ENCODE results near the gene UBE2U.
A peak's percentile ranks its signal among the peaks of the same experiment; 100 is the strongest.

Gene UBE2U

GRCh38 chr1:64171797-64172281 lies 31.6 kb upstream of the UBE2U start:
- Histone ChIP-seq H3K9me3 (ENCODE audit: severe bottlenecking) (no peaks in the 10 kb centered on the region), H3K36me3 (ENCODE audit: low read depth) (no peaks in the 10 kb centered on the region), H3K27ac (ENCODE audit: poor library complexity, severe bottlenecking) (peak overlapping the region; percentile 22), H3K4me3 (ENCODE audit: severe bottlenecking) (no peak overlapping the region), H3K4me1 (ENCODE audit: insufficient read depth, poor library complexity, severe bottlenecking) (peaks cover 17% of the 10 kb centered on the region), H3K27me3 (ENCODE audit: insufficient read depth, poor library complexity, severe bottlenecking) (no peaks in the 10 kb centered on the region)
- no peak for TF ChIP-seq CTCF (IDR thresholded peaks at IDR 0.05; ENCODE audit: poor library complexity, severe bottlenecking)
- ATAC-seq (ENCODE audit: low read depth) (peak; percentile 72), DNase-seq (ENCODE audit: low spot score) (no peak)

- H3K9me3 ChIP-seq (ENCODE audit: severe bottlenecking) = no peaks in the 10 kb centered on the region
- H3K36me3 ChIP-seq (ENCODE audit: low read depth) = no peaks in the 10 kb centered on the region
- H3K27ac ChIP-seq (ENCODE audit: poor library complexity, severe bottlenecking) = peak overlapping the region; percentile 22
- DNase-seq (ENCODE audit: low spot score) = no peak
- H3K4me3 ChIP-seq (ENCODE audit: severe bottlenecking) = no peak overlapping the region
- peaks cover 17% of the 10 kb centered on the region for H3K4me1 ChIP-seq (ENCODE audit: insufficient read depth, poor library complexity, severe bottlenecking)
- no peaks in the 10 kb centered on the region for H3K27me3 ChIP-seq (ENCODE audit: insufficient read depth, poor library complexity, severe bottlenecking)
- peak; percentile 44; the same call in 2 of the 3 replicates for ATAC-seq (ENCODE audit: low read depth)
- no peak for TF ChIP-seq CTCF (IDR thresholded peaks at IDR 0.05; ENCODE audit: poor library complexity, severe bottlenecking)
Measured at GRCh38 chr1:64172458-64172983, 30.9 kb upstream of the UBE2U start.

- TF ChIP-seq CTCF (IDR thresholded peaks at IDR 0.05; ENCODE audit: poor library complexity, severe bottlenecking) = no peak
- no peaks in the 10 kb centered on the region for H3K36me3 ChIP-seq (ENCODE audit: low read depth)
- no peak overlapping the region for H3K4me3 ChIP-seq (ENCODE audit: severe bottlenecking)
- H3K9me3 ChIP-seq (ENCODE audit: severe bottlenecking) = no peaks in the 10 kb centered on the region
- no peak overlapping the region for H3K27ac ChIP-seq (ENCODE audit: poor library complexity, severe bottlenecking)
- DNase-seq (ENCODE audit: low spot score) (no peak), ATAC-seq (ENCODE audit: low read depth) (no peak)
- no peaks in the 10 kb centered on the region for H3K27me3 ChIP-seq (ENCODE audit: insufficient read depth, poor library complexity, severe bottlenecking)
- peaks cover 17% of the 10 kb centered on the region for H3K4me1 ChIP-seq (ENCODE audit: insufficient read depth, poor library complexity, severe bottlenecking)
Measured at GRCh38 chr1:64173336-64173940, 30.0 kb upstream of the UBE2U start.

- TF ChIP-seq CTCF (IDR thresholded peaks at IDR 0.05; ENCODE audit: poor library complexity, severe bottlenecking) = no peak
- no peak for ATAC-seq (ENCODE audit: low read depth)
- no peak for DNase-seq (ENCODE audit: low spot score)
- H3K4me3 ChIP-seq (ENCODE audit: severe bottlenecking) = no peak overlapping the region
- H3K4me1 ChIP-seq (ENCODE audit: insufficient read depth, poor library complexity, severe bottlenecking) = peaks cover 17% of the 10 kb centered on the region
- no peaks in the 10 kb centered on the region for H3K36me3 ChIP-seq (ENCODE audit: low read depth)
- no peaks in the 10 kb centered on the region for H3K9me3 ChIP-seq (ENCODE audit: severe bottlenecking)
- H3K27me3 ChIP-seq (ENCODE audit: insufficient read depth, poor library complexity, severe bottlenecking) = no peaks in the 10 kb centered on the region
- H3K27ac ChIP-seq (ENCODE audit: poor library complexity, severe bottlenecking) = no peak overlapping the region
Measured at GRCh38 chr1:64175639-64176038, 27.8 kb upstream of the UBE2U start.

GRCh38 chr1:64176659-64177058 lies 26.8 kb upstream of the UBE2U start:
- H3K4me3 ChIP-seq (ENCODE audit: severe bottlenecking) = no peak overlapping the region
- no peaks in the 10 kb centered on the region for H3K36me3 ChIP-seq (ENCODE audit: low read depth)

More at GRCh38 chr1:64176659-64177058, 26.8 kb upstream of the UBE2U start:
- peaks cover 13% of the 10 kb centered on the region for H3K4me1 ChIP-seq (ENCODE audit: insufficient read depth, poor library complexity, severe bottlenecking)
- ATAC-seq (ENCODE audit: low read depth) = no peak
- no peak overlapping the region for H3K27ac ChIP-seq (ENCODE audit: poor library complexity, severe bottlenecking)
- no peak for TF ChIP-seq CTCF (IDR thresholded peaks at IDR 0.05; ENCODE audit: poor library complexity, severe bottlenecking)
- no peaks in the 10 kb centered on the region for H3K9me3 ChIP-seq (ENCODE audit: severe bottlenecking)
- no peak for DNase-seq (ENCODE audit: low spot score)
- no peaks in the 10 kb centered on the region for H3K27me3 ChIP-seq (ENCODE audit: insufficient read depth, poor library complexity, severe bottlenecking)

All from RWPE2 (cell line).